Right cardiac atrium (tissue), 5 donors: ENCODE data around the gene SWSAP1. TPM values are rescaled to one million over a fixed set of nuclear protein-coding genes. Genes with fewer than 3 reads are reported as not detected.

Source experiments
- polyA plus RNA-seq: library from polyadenylated mRNA; stranded (reverse); fragments of 200-250 nt; gene quantifications from one replicate; pipeline ENCODE4 v1.2.3, GENCODE V29; 2013
- total RNA-seq, 4 donors: library from RNA; stranded (reverse); fragmentation: NEBNext Ultra II Directional; extraction: Animal tissue kit (Norgen Biotek cat#: 25700); gene quantifications; one replicate each; pipeline ENCODE4 v1.2.1, GENCODE V29; 2021
- donor health status: healthy with polysubstance abuse.
- donor health status: DM: no; HTN: yes; CAD: no.
- donor health status: DM: no; HTN: no; CAD: no.
- donor health status: DM: no; HTN: yes; CAD: no; lungs with severe emphysema.
- donor health status: DM: yes; HTN: yes; CAD: no.

SWSAP1 gene
- total and polyA plus RNA-seq, 5 donors: 1.0 to 1.9 (median 1.4) TPM

Other genes starting within 250 kb of the SWSAP1 start
- gene SPC24, start 218.9 kb upstream of the SWSAP1 start, total RNA-seq: 1 to 10 TPM in 3 of 4 donors, under 1 TPM in 1; 0.56 to 4.4 (median 3.4) TPM
- 1.6 TPM for gene SPC24, start 218.9 kb upstream of the SWSAP1 start, polyA plus RNA-seq
- 100 to 1,000 TPM; 244 to 324 (median 295) TPM for gene KANK2, start 177.1 kb upstream of the SWSAP1 start, total RNA-seq
- 259 TPM for gene KANK2, start 177.1 kb upstream of the SWSAP1 start, polyA plus RNA-seq
- under 1 TPM in 3 of 4 donors, not detected in 1; 0.47 to 0.84 (median 0.51) TPM for gene ANGPTL8, start 135.0 kb upstream of the SWSAP1 start, total RNA-seq
- gene ANGPTL8, start 135.0 kb upstream of the SWSAP1 start, polyA plus RNA-seq: 4.8 TPM
- 10 to 100 TPM; 35.0 to 68.5 (median 36.3) TPM for gene DOCK6, start 112.1 kb upstream of the SWSAP1 start, total RNA-seq
- gene DOCK6, start 112.1 kb upstream of the SWSAP1 start, polyA plus RNA-seq: 23.8 TPM
- not detected for gene TSPAN16, start 78.5 kb upstream of the SWSAP1 start, total RNA-seq
- gene TSPAN16, start 78.5 kb upstream of the SWSAP1 start, polyA plus RNA-seq: not detected
- 10 to 100 TPM; 12.2 to 12.7 (median 12.3) TPM for gene RAB3D, start 35.0 kb upstream of the SWSAP1 start, total RNA-seq
- 4.1 TPM for gene RAB3D, start 35.0 kb upstream of the SWSAP1 start, polyA plus RNA-seq
- 100 to 1,000 TPM in 2 of 4 donors, 10 to 100 TPM in 2; 92.9 to 105 (median 98.1) TPM for gene TMEM205, start 28.4 kb upstream of the SWSAP1 start, total RNA-seq
- 149 TPM for gene TMEM205, start 28.4 kb upstream of the SWSAP1 start, polyA plus RNA-seq
- 10 to 100 TPM; 16.7 to 26.5 (median 24.9) TPM for gene CCDC159, start 28.1 kb upstream of the SWSAP1 start, total RNA-seq
- gene CCDC159, start 28.1 kb upstream of the SWSAP1 start, polyA plus RNA-seq: 34.2 TPM
- gene PLPPR2, start 19.2 kb upstream of the SWSAP1 start, total RNA-seq: 10 to 100 TPM; 23.2 to 32.1 (median 26.3) TPM
- gene PLPPR2, start 19.2 kb upstream of the SWSAP1 start, polyA plus RNA-seq: 19.7 TPM
- 10 to 100 TPM in 3 of 4 donors, 1 to 10 TPM in 1; 8.5 to 12.6 (median 11.5) TPM for gene EPOR, start 9.6 kb downstream of the SWSAP1 start, total RNA-seq
- gene EPOR, start 9.6 kb downstream of the SWSAP1 start, polyA plus RNA-seq: 10.3 TPM
- 10 to 100 TPM; 14.0 to 25.2 (median 14.5) TPM for gene RGL3, start 44.6 kb downstream of the SWSAP1 start, total RNA-seq
- gene RGL3, start 44.6 kb downstream of the SWSAP1 start, polyA plus RNA-seq: 16.1 TPM
- gene ODAD3, start 60.5 kb downstream of the SWSAP1 start, total RNA-seq: 1 to 10 TPM; 1.0 to 1.2 (median 1.0) TPM
- 1.1 TPM for gene ODAD3, start 60.5 kb downstream of the SWSAP1 start, polyA plus RNA-seq
- 100 to 1,000 TPM; 125 to 158 (median 137) TPM for gene PRKCSH, start 61.0 kb downstream of the SWSAP1 start, total RNA-seq
- gene PRKCSH, start 61.0 kb downstream of the SWSAP1 start, polyA plus RNA-seq: 80.1 TPM
- gene ELAVL3, start 106.4 kb downstream of the SWSAP1 start, total RNA-seq: not detected
- gene ELAVL3, start 106.4 kb downstream of the SWSAP1 start, polyA plus RNA-seq: 0.14 TPM
- 1 to 10 TPM; 3.1 to 5.4 (median 4.4) TPM for gene ZNF653, start 131.2 kb downstream of the SWSAP1 start, total RNA-seq
- 4.5 TPM for gene ZNF653, start 131.2 kb downstream of the SWSAP1 start, polyA plus RNA-seq
- 100 to 1,000 TPM in 2 of 4 donors, 10 to 100 TPM in 2; 88.1 to 126 (median 105) TPM for gene ECSIT, start 154.5 kb downstream of the SWSAP1 start, total RNA-seq
- 133 TPM for gene ECSIT, start 154.5 kb downstream of the SWSAP1 start, polyA plus RNA-seq
- 100 to 1,000 TPM; 150 to 246 (median 173) TPM for gene CNN1, start 164.2 kb downstream of the SWSAP1 start, total RNA-seq
- 298 TPM for gene CNN1, start 164.2 kb downstream of the SWSAP1 start, polyA plus RNA-seq
- gene ELOF1, start 184.6 kb downstream of the SWSAP1 start, total RNA-seq: 10 to 100 TPM; 35.2 to 47.4 (median 41.0) TPM
- gene ELOF1, start 184.6 kb downstream of the SWSAP1 start, polyA plus RNA-seq: 54.9 TPM
- gene ACP5, start 203.0 kb downstream of the SWSAP1 start, total RNA-seq: 1 to 10 TPM; 2.9 to 8.4 (median 6.1) TPM
- 3.8 TPM for gene ACP5, start 203.0 kb downstream of the SWSAP1 start, polyA plus RNA-seq
- 1 to 10 TPM; 6.4 to 7.3 (median 7.0) TPM for gene ZNF627, start 222.8 kb downstream of the SWSAP1 start, total RNA-seq
- gene ZNF627, start 222.8 kb downstream of the SWSAP1 start, polyA plus RNA-seq: 4.2 TPM